Measurements from ENCODE around the gene KHDC3L.
A peak's percentile ranks its signal among the peaks of the same experiment; 100 is the strongest.
"Not testable (repeated sequence)": the region's sequence is repeated elsewhere in the genome, so short reads cannot be mapped to it uniquely, and the experiment has no call there.

The KHDC3L gene

GRCh38 chr6:73371984-73372383 is 9.5 kb downstream of the KHDC3L start:
- no peak for DNase-seq

DNA sequence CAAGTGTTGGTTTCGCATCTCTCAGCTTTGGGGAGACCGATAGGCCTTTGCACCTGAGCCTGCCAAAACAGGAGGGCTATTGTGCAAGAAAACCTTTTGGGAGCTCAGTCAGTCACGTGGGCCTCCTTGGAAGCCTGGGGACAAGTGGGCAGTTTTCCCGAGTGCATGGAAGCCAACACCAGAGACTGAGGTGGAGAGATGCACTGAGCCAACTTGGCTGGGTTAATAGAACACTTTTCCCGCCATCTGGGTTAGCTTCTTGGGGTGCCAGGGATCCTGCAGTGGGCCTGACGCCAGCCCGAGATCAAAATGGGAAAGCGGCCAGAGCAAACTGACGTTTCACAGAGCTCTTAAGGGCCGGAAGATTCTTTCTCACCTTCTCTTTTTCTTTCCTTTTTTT is 10.1 kb downstream of the KHDC3L start:
- no peak for DNase-seq

- no peak for DNase-seq
Observed at GRCh38 chr6:73375216-73375615, 12.8 kb downstream of the KHDC3L start.

- no peak for DNase-seq
Observed at GRCh38 chr6:73377225-73377624, 14.8 kb downstream of the KHDC3L start.

DNA sequence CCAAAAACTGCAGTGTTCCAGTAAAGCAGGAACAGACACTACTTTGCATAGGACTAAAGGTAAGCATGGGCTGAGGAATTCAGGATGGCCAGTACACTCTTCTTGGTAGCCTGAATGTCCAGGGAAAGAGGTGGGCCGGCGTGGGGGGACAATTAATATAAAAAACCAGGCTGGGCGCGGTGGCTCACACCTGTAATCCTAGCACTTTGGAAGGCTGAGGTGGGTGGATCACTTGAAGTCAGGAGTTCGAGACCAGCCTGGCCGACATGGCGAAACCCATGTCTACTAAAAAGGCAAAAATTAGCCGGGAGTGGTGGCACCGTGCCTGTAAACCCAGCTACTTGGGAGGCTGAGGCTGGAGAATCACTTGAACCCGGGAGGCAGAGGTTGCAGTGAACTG is 19.1 kb downstream of the KHDC3L start:
- not testable (repeated sequence) for DNase-seq

DNA sequence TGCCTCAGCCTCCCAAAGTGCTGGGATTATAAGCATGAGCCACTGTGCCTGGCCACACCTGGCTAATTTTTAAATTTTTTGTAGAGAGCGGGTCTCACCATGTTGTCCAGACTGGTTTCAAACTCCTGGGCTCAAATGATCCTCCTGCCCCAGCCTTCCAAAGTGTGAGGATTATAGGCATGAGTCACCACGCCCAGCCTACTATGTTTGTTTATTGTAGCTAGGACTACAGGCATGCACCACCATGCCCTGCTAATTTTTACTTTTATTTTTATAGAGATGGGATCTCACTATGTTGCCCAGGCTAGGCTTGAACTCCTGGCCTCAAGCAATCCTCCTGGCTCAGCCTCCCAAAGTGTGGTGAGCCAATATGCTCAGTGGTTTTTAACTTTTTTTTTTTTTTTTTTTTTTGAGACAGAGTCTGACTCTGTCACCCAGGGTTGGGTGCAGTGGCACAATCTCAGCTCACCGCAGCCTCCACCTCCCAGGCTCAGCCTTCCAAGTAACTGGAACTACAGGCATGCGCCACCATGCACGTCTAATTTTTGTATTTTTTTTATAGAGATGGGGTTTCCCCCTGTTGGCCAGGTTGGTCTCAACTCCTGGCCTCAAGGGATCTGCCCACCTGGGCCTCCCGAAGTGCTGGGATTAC is 20.1 kb downstream of the KHDC3L start:
- DNase-seq = no peak

DNA sequence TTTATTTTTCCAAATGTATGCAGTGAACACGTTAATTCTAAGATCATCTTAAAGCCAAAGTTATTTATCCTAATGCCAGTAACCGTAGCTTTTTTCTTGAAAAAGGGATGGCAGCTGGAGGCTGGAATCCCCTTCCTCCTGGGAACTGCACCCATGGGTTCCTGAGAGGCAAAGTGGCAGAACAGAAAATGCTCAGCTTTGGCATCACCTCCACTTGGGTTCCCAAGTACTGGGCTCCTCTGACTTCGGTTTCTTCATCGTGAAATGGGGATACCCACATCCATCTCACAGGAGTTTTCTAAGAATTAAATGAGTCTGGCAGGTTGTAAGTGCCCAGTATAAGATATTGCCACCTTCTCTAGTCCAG is 26.0 kb downstream of the KHDC3L start:
- DNase-seq = no peak

- DNase-seq = peak; percentile 28
Observed at GRCh38 chr6:73388800-73389512, 26.5 kb downstream of the KHDC3L start.

DNA sequence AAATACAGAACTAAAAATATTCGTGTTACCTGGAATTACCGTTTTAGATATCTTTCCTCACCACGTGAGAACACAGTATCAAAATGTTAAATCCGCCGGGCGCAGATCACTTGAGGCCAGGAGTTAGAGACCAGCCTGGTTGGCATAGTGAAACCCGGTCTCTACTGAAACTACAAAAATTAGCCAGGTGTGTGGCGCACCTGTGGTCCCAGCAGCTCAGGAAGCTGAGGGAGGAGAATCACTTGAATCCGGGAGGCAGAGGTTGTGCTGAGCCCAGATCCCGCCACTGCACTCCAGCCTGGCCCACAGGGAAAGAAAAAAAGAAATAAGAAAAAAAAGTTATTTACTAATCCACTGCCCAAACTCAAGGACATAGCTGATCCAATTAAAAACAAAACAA is 27.4 kb downstream of the KHDC3L start:
- no peak for DNase-seq

GRCh38 chr6:73391675-73392074 is 29.2 kb downstream of the KHDC3L start:
- DNase-seq = no peak

GRCh38 chr6:73392188-73392587 is 29.7 kb downstream of the KHDC3L start:
- DNase-seq = not testable (repeated sequence)

- no peak for DNase-seq
Observed at GRCh38 chr6:73393278-73393677, 30.8 kb downstream of the KHDC3L start.

DNA sequence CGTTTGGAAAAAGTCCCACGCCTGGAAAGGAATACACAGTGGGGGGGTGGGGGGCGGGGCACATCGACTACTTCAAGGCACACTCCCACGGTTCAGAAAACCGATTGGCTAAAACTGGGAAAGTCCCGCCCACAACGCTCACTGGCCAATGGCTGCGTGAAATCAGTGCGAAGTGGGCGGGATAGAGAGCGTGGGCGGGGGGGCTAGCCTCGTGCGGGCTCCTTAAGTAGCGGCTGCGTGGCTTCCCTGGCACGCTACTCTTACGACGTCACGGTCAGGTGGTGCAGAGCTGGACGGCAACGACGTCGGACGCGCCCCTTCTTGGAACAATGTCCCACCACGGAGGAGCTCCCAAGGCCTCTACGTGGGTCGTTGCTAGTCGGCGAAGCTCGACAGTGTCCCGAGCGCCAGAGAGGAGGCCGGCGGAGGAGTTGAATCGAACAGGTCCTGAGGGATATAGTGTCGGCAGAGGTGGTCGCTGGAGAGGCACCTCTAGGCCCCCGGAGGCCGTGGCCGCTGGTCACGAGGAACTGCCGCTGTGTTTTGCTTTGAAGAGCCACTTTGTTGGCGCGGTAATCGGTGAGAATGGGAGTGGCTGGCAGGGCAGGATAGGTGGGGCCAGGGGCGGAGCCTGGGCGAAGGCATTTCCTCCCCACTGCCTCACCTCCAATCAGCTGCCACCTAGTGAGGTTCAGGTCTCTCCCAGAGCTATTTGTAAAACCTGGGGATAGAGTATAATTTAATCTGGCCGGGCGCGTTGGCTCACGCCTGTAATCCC is 32.3 kb downstream of the KHDC3L start, which contains the start of gene DDX43:
TSS of gene DDX43 (plus strand) at position 252 of the 778 bp plus-strand sequence. CDS start at position 330, 78 bp downstream.
- peak; percentile 37 for DNase-seq

DNA sequence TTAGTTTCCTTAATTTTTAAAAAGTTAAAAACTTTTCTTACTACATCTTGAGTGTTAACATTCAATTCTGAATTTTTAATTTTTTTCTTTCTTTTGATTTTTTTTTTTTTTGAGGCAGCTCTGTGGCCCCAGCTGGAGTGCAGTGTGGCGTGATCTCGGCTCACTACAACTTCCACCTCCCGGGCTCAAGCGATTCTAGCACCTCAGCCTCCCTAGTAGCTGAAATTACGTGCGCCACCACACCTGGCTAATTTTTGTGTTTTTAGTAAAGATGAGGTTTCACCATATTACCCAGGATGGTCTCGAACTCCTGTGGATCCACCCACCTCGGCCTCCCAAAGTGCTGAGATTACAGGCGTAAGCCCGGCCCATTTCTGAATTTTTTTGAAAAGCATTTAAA is 33.4 kb downstream of the KHDC3L start:
- DNase-seq = no peak

DNA sequence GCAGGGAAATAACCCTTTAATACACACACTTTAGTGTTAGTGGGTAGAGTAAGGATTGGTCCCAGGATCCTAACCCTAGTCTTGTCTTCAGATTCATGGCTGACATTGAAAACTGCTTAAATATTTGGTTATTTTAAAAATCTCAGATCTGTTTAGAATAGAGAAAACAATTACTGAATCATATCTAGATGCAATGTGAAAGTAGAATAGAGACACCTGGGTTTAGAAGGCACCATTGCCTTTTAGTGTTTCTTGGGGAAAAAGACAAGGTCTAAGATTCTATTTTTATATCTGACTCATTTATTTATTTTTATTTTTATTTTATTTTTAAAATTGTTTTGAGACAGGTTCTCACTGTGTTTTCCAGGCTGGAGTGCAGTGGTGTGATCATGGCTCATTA is 38.2 kb downstream of the KHDC3L start:
- no peak for DNase-seq

DNA sequence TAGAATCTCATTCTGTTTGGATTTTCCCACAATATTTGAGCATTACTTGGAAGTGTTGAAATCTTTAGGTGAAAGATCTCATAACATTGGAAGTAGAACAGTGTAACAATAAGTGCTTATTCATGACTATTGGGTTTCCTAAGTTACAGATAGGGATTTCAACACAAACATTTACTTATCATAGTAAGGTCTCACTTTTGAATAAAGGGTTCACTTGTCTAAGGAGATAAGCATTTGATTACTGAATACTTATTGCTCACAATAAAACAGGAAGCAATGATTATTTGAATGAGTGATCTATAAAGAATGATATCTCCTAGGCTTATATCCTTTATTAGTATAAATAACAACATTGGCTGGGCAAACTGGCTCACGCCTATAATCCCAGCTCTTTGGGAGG is 46.9 kb downstream of the KHDC3L start:
- no peak for DNase-seq

- no peak for DNase-seq
Observed at GRCh38 chr6:73413102-73413501, 50.6 kb downstream of the KHDC3L start.
